Keratinocyte (primary cell): Measurements from ENCODE around the gene MACF1.

Experiments used
- EZH2 ChIP-seq: IDR thresholded peaks from one replicate; pipeline ENCODE4 v1.6.1; 2012; ENCODE audit warnings: inconsistent platforms, mild to moderate bottlenecking, low read length, moderate library complexity
- TF ChIP-seq, protein P1 (sequence below), 3 experiments: IDR thresholded peaks in 1 of 3; conservative IDR thresholded peaks in 1 of 3; optimal IDR thresholded peaks in 1 of 3; 2 replicates in 2 of 3; 3 replicates in 1 of 3; pipeline versions ENCODE3 to v1.5.1; 2011; ENCODE audit warnings: low read length in 3 of 3, mild to moderate bottlenecking in 3 of 3, moderate library complexity in 2 of 3, control low read depth in 1 of 3, inconsistent platforms in 1 of 3; ENCODE audit not compliant: insufficient read depth in 2 of 3; ENCODE audit errors: extremely low read depth in 1 of 3

DNA sequence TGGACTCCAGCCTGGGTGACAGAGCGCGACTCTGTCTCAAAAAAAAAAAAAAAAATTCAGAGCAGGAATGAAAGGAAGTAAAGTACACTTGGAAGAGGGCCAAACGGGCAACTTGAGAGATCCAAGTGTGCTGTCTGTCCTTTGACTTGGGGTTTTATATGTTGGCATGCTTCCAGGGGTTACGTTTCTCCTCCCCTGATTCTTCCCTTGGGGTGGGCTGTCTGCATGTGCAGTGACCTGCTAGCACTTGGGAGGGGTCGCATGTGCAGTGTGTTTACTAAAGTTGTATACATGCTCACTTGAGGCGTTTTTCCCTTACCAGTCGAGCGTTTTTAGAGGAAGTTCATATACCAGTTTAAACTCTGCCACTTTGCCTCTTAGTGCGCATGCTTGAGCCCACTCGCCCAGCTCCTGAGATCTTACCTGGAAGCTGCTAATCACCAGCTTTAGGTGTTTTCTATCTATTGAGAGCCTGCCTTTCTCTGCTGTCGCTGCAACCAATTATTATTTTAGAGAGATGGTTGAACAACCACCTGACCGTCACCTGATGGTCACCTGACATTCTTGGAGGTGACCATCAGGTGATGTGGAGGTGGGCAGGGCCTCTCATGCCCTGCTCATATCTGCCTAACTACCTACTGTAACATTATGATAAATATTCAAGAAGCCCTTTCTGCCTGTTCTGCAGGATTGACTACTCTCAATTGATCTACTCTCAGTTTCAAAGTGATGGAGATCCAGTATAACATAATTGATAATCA, 140.1 kb downstream of the MACF1 start:
- TF ChIP-seq, protein P1, sequence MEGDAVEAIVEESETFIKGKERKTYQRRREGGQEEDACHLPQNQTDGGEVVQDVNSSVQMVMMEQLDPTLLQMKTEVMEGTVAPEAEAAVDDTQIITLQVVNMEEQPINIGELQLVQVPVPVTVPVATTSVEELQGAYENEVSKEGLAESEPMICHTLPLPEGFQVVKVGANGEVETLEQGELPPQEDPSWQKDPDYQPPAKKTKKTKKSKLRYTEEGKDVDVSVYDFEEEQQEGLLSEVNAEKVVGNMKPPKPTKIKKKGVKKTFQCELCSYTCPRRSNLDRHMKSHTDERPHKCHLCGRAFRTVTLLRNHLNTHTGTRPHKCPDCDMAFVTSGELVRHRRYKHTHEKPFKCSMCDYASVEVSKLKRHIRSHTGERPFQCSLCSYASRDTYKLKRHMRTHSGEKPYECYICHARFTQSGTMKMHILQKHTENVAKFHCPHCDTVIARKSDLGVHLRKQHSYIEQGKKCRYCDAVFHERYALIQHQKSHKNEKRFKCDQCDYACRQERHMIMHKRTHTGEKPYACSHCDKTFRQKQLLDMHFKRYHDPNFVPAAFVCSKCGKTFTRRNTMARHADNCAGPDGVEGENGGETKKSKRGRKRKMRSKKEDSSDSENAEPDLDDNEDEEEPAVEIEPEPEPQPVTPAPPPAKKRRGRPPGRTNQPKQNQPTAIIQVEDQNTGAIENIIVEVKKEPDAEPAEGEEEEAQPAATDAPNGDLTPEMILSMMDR (optimal IDR thresholded peaks at IDR 0.05 in 1 of 3, IDR thresholded peaks at IDR 0.05 in 1 of 3, conservative IDR thresholded peaks at IDR 0.05 in 1 of 3; ENCODE audit: extremely low read depth in 1 of 3, insufficient read depth in 2 of 3, low read length in 3 of 3): no peak
- TF ChIP-seq EZH2: no peak
